Thymus (tissue), 11 donors: Measurements from ENCODE around the gene ARHGEF17. TPM values are rescaled to one million over a fixed set of nuclear protein-coding genes. Genes with fewer than 3 reads are reported as not detected.

Source experiments
- DNase-seq, 9 donors: peaks; one replicate each; pipeline ENCODE4 v3.0.0-alpha.2; 2013; ENCODE audit warnings: low spot score in 9 of 9, low read depth in 6 of 9, missing footprints in 1 of 9
- H3K27ac ChIP-seq, 2 donors: one replicate each; pipeline ENCODE4 v1.5.1; 2013; ENCODE audit warnings: control low read depth in 1 of 2, low read depth in 1 of 2, low read length in 1 of 2, mild to moderate bottlenecking in 1 of 2, moderate library complexity in 1 of 2
- H3K27me3 ChIP-seq, 2 donors: one replicate each; pipeline ENCODE4 v1.5.1; 2013; ENCODE audit warnings: low read length in 1 of 2; ENCODE audit not compliant: control insufficient read depth in 2 of 2, insufficient read depth in 1 of 2
- H3K36me3 ChIP-seq, 2 donors: one replicate each; pipeline ENCODE4 v1.5.1; 2013; ENCODE audit warnings: low read length in 1 of 2, mild to moderate bottlenecking in 1 of 2, moderate library complexity in 1 of 2; ENCODE audit not compliant: control insufficient read depth in 2 of 2, insufficient read depth in 2 of 2
- H3K4me1 ChIP-seq, 2 donors: one replicate each; pipeline ENCODE4 v1.5.1; 2013; ENCODE audit warnings: low read length in 2 of 2; ENCODE audit not compliant: control insufficient read depth in 2 of 2, insufficient read depth in 2 of 2
- H3K4me3 ChIP-seq, 2 donors: one replicate each; pipeline ENCODE4 v1.5.1; 2013; ENCODE audit warnings: low read length in 2 of 2, control low read depth in 1 of 2, mild to moderate bottlenecking in 1 of 2
- H3K9me3 ChIP-seq, 2 donors: one replicate each; pipeline ENCODE4 v1.5.1; 2013; ENCODE audit warnings: low read length in 1 of 2, mild to moderate bottlenecking in 1 of 2; ENCODE audit not compliant: control insufficient read depth in 2 of 2, insufficient read depth in 1 of 2
- WGBS: extraction: QIAGEN DNeasy Blood & Tissue Kit; methylation state at CpG from one replicate; pipeline ENCODE4 v1.1.7; 2013; 5-methylcytosine and 5-hydroxymethylcytosine counted together
- polyA plus RNA-seq: library from polyadenylated mRNA; stranded (reverse); fragments of 200-250 nt; gene quantifications from one replicate; pipeline ENCODE4 v1.2.3, GENCODE V29; 2013
- total RNA-seq: library from RNA; stranded (reverse); fragments of 120-200 nt; gene quantifications from one replicate; pipeline ENCODE4 v1.2.4, GENCODE V29; 2013
- donor health status: healthy.

Gene ARHGEF17
- total and polyA plus RNA-seq, 2 donors: 2.5 to 8.9 TPM

DNA sequence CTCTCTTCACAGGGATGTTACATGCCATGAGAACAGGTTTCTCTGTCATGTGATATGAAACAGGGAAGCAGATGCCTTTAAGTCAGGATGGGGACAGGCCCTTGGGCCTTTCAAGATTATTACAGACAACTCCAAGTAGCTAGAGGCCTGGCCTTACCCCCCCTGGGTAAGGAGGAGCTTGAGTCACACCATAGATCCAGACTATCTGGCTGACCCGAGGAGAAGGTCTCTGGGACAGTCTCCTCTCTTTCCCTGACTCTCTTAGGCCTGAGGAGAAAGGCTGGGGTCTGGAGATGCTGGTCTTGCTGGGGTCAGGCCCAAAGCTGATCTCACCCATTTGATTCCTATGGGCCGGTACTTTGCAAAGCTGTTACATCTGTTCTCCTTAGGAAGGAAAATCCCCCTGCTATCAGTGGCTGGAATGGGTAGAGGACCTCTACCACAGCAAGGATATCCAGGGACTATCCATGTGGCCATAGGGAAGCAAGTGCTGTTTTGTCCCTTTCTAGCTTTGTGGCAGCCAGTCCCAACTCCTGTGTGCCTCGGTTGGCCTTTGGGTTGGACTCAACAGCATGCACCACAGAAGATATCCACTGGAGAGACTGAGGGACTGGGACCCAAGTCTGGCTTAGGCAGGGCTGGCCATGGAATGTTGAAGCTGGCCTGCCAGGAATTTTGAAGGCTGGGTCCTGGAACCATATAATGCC, 93.3 kb downstream of the ARHGEF17 start:
- Histone ChIP-seq H3K4me1 (no peaks in the 10 kb centered on the region), H3K36me3 (peaks cover 40 to 49% of the 10 kb centered on the region in 2 donors), H3K27ac (no peak overlapping the region), H3K27me3 (no peaks in the 10 kb centered on the region), H3K9me3 (no peaks in the 10 kb centered on the region), H3K4me3 (no peak overlapping the region)
- DNase-seq: no peak
- 98% methylated on average over 3 of the region's 3 CpGs for WGBS

DNA sequence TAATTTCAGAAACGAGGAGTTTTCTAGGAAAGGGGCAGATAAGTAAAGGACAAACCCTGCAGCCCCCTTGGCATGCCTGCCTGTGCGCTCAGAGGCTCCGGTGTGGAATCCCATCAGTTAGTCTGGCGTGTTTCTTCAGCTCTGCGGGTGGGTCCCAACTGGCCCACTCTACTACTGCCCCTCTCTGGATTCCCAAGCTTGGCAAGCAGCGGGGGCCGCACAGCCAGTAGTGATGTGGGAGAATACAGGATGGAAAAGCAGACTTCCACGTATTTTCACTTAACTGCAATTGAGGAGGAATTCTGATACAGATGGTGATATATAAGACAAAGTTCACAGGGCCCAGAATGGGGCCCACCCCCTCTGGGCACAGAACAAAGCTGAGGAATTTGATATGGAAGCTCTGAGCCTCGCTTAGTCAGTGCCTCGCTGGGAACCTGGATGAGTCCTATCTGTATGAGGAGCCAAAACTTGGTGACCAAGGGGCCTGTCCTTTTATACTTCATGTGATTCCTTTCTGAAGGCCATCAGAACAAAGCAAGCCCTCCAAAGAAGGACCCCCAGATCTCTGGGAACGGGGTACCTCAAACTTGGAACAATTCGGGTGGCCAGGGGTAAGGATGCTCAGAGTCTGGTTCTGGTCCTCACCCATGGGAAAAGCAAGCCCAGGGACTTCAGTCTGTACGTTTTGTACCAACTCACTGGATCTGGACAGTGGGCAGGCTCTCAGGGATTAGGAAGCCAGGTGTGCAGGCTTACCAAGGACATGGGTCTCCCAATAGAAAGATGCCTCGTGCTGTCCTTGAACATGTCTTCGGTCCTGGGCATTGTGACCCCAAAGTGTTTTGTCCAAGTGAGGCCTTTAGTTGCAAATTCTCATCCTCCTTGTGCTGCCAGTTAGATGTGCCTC, 94.1 kb downstream of the ARHGEF17 start:
- H3K9me3 ChIP-seq: no peaks in the 10 kb centered on the region
- WGBS: 97% methylated on average over 15 of the region's 15 CpGs
- H3K4me1 ChIP-seq: no peaks in the 10 kb centered on the region
- DNase-seq: no peak
- no peaks in the 10 kb centered on the region for H3K27me3 ChIP-seq
- no peak overlapping the region for H3K4me3 ChIP-seq
- H3K27ac ChIP-seq: no peak overlapping the region
- H3K36me3 ChIP-seq: peaks cover 34 to 49% of the 10 kb centered on the region in 2 donors

DNA sequence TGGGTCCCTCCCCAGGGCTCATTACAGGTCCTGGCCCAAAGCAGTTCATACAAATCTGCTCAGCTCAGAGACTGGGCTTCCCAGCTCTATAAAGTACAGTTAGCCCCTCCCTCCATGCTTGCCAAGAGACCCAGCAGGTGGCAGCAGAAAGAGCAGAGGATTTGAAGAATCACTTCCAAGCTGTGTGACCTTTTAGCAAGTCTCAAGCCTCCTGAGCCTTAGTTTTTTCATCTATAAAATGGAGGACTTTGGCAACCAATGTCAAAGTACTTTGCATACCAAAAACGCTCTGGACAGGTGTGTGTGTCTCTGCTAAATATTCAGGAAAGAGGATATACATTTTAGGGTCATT, 94.7 kb downstream of the ARHGEF17 start:
- Histone ChIP-seq H3K36me3 (peaks cover 33 to 46% of the 10 kb centered on the region in 2 donors), H3K27ac (no peak overlapping the region), H3K9me3 (no peaks in the 10 kb centered on the region), H3K27me3 (no peaks in the 10 kb centered on the region), H3K4me3 (no peak overlapping the region), H3K4me1 (no peaks in the 10 kb centered on the region)
- DNase-seq: peak in 2 of 9 donors; percentile 33 to 46
- WGBS: 93% methylated on average over 1 of the region's 1 CpG

DNA sequence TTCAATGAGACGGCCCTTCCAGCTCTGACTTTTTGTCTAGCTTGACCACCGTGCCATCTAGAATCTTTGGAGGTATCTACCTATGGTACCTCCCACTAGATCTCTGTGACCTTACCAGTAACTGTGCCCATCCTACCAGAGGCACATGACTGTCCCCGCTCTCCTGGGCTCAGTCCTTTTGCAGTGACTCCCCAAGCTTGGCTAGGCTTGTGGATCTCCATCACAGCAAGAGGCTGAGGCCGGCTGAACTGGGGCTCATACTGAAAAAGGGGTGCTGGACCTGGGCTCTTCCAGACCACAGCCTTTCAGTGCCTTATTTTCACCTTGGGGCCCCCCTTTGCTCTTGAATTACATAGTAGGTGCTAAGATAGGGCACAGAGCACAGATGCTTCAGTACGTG, 95.5 kb downstream of the ARHGEF17 start:
- Histone ChIP-seq H3K4me1 (no peaks in the 10 kb centered on the region), H3K4me3 (no peak overlapping the region), H3K36me3 (peaks cover 39 to 48% of the 10 kb centered on the region in 2 donors), H3K9me3 (no peaks in the 10 kb centered on the region), H3K27me3 (no peaks in the 10 kb centered on the region), H3K27ac (no peak overlapping the region)
- 97% methylated on average over 5 of the region's 5 CpGs for WGBS
- DNase-seq: no peak

DNA sequence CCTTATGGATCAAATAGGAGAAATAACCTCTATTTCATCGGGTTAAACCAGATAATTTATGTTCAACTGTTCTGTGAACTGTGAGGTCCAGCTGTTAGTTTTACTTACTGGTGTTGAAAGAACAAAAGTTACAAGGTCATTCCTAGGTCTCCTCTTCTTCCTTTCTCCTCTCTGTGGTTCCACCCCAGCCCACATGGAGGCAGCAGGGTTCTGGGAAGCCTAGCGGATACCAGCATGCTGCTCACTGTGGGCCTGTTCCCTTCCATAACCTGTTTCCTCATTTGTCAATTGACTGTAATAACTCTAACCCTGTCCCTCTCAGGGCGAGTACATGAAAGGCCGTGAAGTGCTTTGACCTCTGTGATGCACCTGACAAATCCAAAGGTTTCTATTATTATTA, 96.0 kb downstream of the ARHGEF17 start:
- 90% methylated on average over 4 of the region's 4 CpGs for whole genome bisulfite sequencing
- DNase-seq: no peak
- Histone ChIP-seq H3K4me3 (no peak overlapping the region), H3K27me3 (no peaks in the 10 kb centered on the region), H3K36me3 (peaks cover 42 to 53% of the 10 kb centered on the region in 2 donors), H3K4me1 (no peaks in the 10 kb centered on the region), H3K9me3 (no peaks in the 10 kb centered on the region), H3K27ac (no peak overlapping the region)

DNA sequence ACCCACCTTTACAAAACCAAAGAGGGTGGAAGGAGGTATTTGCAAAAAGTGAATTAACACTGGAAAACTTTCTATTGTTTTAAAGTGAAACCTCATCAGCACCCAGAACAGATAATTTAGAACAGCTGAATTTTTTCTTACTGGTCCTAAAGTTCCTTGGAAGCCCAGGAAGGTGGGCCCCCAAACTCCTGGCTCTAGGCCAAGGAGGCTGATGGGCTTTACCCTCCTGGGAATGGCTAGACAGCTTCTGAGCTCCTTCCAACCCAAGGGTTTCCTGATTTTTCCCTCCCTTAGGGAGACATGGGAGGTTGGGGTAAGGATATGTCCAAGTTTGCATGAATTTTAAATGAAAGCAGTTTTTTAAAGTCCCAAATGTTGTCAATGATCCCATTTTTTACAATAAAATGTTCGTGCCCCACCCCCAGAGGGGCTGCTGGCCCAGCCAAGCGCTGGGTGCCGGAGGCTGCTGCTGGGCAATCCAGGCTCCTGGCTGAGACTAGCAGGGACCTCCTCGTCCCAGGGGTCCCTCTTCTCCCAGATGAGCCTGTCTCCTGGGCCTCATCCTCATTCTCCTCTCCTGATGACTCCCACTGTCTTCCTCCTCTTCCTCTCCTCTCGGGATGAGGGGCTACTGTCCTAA, 96.5 kb downstream of the ARHGEF17 start:
- Histone ChIP-seq H3K27ac (no peak overlapping the region), H3K4me3 (no peak overlapping the region), H3K9me3 (no peaks in the 10 kb centered on the region), H3K4me1 (no peaks in the 10 kb centered on the region), H3K27me3 (no peaks in the 10 kb centered on the region), H3K36me3 (peaks cover 48 to 59% of the 10 kb centered on the region in 2 donors)
- no peak for DNase-seq
- 98% methylated on average over 5 of the region's 5 CpGs for WGBS

DNA sequence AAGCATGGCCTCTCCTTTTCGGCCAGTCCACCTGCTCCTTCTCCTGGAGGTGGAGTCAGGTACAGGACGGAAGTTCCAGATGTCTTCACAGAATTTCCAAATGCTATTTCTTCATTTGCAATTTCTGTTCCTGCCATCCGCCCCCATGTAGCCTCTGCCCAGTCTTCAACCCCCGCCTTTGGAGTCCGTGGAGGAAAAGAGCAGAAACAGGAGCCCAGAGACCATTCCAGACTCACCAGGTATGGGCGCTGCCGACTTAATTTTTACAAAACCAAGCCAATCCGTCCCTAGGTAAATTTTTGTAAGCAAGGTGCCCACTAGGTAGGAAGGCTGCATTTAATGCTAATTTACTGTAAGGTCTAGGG, 97.1 kb downstream of the ARHGEF17 start:
- Histone ChIP-seq H3K9me3 (no peaks in the 10 kb centered on the region), H3K36me3 (peaks cover 48 to 61% of the 10 kb centered on the region in 2 donors), H3K4me3 (no peak overlapping the region), H3K27me3 (no peaks in the 10 kb centered on the region), H3K4me1 (no peaks in the 10 kb centered on the region), H3K27ac (no peak overlapping the region)
- WGBS: over 99% methylated on average over 8 of the region's 8 CpGs
- no peak for DNase-seq

DNA sequence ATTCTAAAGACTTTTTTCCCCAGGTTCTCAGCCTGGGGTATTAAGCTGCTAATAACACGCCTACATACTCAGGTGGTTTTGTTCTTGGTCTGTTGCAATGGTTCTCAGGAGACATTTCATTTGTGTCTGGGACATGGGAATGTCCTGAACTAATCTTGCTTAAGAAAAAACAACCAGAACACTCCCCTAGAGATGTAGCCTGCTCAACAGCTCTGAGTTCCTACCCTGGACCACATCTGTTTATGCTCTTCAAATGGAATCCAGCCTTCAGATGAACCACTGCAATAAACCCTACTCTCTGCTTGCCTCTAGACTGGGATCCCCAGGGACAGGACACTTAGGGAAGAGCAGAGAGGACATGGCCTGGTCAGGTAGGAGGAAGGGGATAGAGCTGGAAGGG, 98.1 kb downstream of the ARHGEF17 start:
- Histone ChIP-seq H3K4me1 (no peaks in the 10 kb centered on the region), H3K9me3 (no peaks in the 10 kb centered on the region), H3K27ac (no peak overlapping the region), H3K27me3 (no peaks in the 10 kb centered on the region), H3K36me3 (peaks cover 54 to 65% of the 10 kb centered on the region in 2 donors), H3K4me3 (no peak overlapping the region)
- 95% methylated on average over 1 of the region's 1 CpG for WGBS
- no peak for DNase-seq

DNA sequence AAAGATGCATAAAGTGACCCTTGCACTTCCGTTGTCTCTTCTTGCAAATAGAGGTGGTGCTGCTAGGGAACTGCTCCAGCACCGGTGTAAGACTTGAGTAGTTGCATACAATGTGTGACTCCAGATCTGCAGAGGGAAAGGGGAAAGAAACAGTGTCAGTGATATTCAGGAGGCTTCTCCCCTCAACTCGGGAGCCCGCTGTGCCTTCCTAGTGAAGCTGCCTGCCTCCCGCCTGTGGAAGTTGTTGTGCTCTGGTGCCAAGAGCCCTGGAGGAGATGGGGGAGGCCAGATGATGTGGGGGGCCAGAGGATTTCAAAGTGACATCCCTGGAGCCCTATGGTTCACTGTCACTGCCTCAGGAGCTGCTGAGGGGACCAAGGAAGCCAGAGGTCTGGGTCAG, 98.5 kb downstream of the ARHGEF17 start:
- no peak overlapping the region for H3K4me3 ChIP-seq
- peaks cover 56 to 66% of the 10 kb centered on the region in 2 donors for H3K36me3 ChIP-seq
- no peaks in the 10 kb centered on the region for H3K9me3 ChIP-seq
- H3K27me3 ChIP-seq: no peaks in the 10 kb centered on the region
- H3K27ac ChIP-seq: no peak overlapping the region
- 99% methylated on average over 5 of the region's 5 CpGs for WGBS
- no peak for DNase-seq
- H3K4me1 ChIP-seq: no peaks in the 10 kb centered on the region
